ENCODE measurements around the gene KLHL18.

- TF ChIP-seq CTCF (IDR thresholded peaks at IDR 0.05), result no peak
- no peak for TF ChIP-seq POLR2AphosphoS5 (IDR thresholded peaks at IDR 0.05)
Observed at GRCh38 chr3:47377186-47377585, 94.4 kb downstream of the KLHL18 start.

Measured in suprapubic skin (tissue), 3 donors.